Fibroblast of mammary gland (primary cell): Measurements from ENCODE around the gene SEMG1.

ENCODE experiments used
- DNase-seq: peaks from one replicate; pipeline ENCODE4 v3.0.0-alpha.2; 2010; ENCODE audit warnings: low read depth
- H3K4me3 ChIP-seq: 2 replicates; pipeline ENCODE4 v1.5.1; 2011; ENCODE audit warnings: low read depth, mild to moderate bottlenecking, low read length, moderate library complexity; ENCODE audit not compliant: control insufficient read depth
- TF ChIP-seq, protein P1 (sequence below): conservative IDR thresholded peaks from 2 replicates; pipeline ENCODE4 v1.5.1; 2011; ENCODE audit warnings: low read depth, low read length, inconsistent platforms; ENCODE audit not compliant: control insufficient read depth, insufficient read depth

SEMG1 gene

GRCh38 chr20:45218124-45218523 is 11.3 kb downstream of the SEMG1 start:
- no peak overlapping the region for H3K4me3 ChIP-seq
- no peak for DNase-seq
- TF ChIP-seq, protein P1, sequence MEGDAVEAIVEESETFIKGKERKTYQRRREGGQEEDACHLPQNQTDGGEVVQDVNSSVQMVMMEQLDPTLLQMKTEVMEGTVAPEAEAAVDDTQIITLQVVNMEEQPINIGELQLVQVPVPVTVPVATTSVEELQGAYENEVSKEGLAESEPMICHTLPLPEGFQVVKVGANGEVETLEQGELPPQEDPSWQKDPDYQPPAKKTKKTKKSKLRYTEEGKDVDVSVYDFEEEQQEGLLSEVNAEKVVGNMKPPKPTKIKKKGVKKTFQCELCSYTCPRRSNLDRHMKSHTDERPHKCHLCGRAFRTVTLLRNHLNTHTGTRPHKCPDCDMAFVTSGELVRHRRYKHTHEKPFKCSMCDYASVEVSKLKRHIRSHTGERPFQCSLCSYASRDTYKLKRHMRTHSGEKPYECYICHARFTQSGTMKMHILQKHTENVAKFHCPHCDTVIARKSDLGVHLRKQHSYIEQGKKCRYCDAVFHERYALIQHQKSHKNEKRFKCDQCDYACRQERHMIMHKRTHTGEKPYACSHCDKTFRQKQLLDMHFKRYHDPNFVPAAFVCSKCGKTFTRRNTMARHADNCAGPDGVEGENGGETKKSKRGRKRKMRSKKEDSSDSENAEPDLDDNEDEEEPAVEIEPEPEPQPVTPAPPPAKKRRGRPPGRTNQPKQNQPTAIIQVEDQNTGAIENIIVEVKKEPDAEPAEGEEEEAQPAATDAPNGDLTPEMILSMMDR: no peak

- H3K4me3 ChIP-seq: no peak overlapping the region
- TF ChIP-seq, protein P1: no peak
- no peak for DNase-seq
These were observed 11.8 kb downstream of the SEMG1 start for GRCh38 chr20:45218636-45219035.

DNA sequence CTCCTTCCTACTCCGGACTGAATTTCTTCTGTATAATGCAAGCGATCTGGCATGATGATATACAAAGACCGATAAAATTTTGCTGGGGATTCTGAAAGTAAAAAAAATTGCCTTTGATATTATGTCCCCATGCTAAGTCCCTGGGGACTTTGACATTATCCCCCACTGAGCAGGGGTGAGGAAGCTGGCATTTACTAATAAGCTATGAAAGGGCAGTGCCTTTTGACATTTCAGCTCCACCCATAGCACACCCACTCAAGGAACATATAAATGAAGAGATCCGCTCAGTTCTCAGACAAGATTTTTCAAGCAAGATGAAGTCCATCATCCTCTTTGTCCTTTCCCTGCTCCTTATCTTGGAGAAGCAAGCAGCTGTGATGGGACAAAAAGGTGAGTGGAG is 14.2 kb downstream of the SEMG1 start, which contains the start of gene SEMG2:
SEMG2 (plus strand) TSS at position 298 of the 400 bp plus-strand sequence; CDS start at position 315, 17 bp downstream.
- DNase-seq: no peak
- TF ChIP-seq, protein P1: no peak
- H3K4me3 ChIP-seq: no peak within 1 kb of the TSS

DNA sequence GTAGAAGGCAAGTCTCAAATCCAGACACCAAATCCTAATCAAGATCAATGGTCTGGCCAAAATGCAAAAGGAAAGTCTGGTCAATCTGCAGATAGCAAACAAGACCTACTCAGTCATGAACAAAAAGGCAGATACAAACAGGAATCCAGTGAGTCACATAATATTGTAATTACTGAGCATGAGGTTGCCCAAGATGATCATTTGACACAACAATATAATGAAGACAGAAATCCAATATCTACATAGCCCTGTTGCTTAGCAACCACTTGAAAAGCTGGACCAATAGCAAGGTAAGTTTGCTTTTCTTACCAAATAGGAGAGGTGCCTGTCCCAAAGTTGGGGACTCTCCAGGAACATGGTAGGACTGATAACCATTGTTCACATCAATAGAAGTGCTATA is 16.3 kb downstream of the SEMG1 start:
- no peak for DNase-seq
- H3K4me3 ChIP-seq: no peak overlapping the region
- TF ChIP-seq, protein P1: no peak

DNA sequence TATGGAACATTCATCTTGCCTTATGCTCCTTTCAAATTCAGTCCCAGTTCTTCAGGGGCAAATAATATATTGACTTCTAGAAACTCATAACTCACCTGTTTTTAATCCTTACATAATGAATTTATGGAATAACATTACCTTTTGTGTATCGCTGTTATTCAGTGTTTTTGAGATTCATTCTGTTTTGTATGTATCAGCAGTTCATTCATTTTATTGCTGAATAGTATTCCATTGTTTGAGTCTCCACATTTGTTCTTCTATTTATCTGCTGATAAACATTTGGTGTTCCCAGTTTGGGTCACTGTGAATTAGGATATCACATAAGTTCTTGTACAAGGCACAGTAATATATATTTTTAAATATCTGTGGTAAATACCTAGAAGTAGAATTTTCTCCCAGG is 19.5 kb downstream of the SEMG1 start:
- DNase-seq: no peak
- no peak overlapping the region for H3K4me3 ChIP-seq
- TF ChIP-seq, protein P1: no peak

GRCh38 chr20:45229264-45230056 is 22.6 kb downstream of the SEMG1 start:
- no peak overlapping the region for H3K4me3 ChIP-seq
- TF ChIP-seq, protein P1: peak; percentile 56
- peak; percentile 7 for DNase-seq
